Gastroesophageal sphincter (tissue), 4 donors: ENCODE results near the gene IL24. TPM values are rescaled to one million over a fixed set of nuclear protein-coding genes. Genes with fewer than 3 reads are reported as not detected.

Experiments
- ATAC-seq: fragments of 150-250 bp; one replicate; pipeline ENCODE4 v1.9.1; 2016; ENCODE audit warnings: mild to moderate bottlenecking, moderate library complexity
- H3K27ac ChIP-seq, 4 donors: fragments of 200-600 bp; sonication (generic) in 3 of 4; 1 replicate in 3 of 4; 2 replicates in 1 of 4; pipeline ENCODE4 v1.5.1; 2016 to 2019
- H3K27me3 ChIP-seq: fragments of 200-600 bp; sonication (generic); one replicate; pipeline ENCODE4 v1.5.1; 2019
- H3K36me3 ChIP-seq, 2 donors: fragments of 200-600 bp; sonication (generic); one replicate each; pipeline ENCODE4 v1.5.1; 2019; ENCODE audit warnings: control low read depth in 1 of 2
- H3K4me1 ChIP-seq, 3 donors: fragments of 200-600 bp; sonication (generic); 1 replicate in 2 of 3; 2 replicates in 1 of 3; pipeline ENCODE4 v1.5.1; 2016 to 2019; ENCODE audit warnings: control low read depth in 2 of 3
- H3K4me3 ChIP-seq, 2 donors: fragments of 200-600 bp; sonication (generic); one replicate each; pipeline ENCODE4 v1.5.1; 2019; ENCODE audit warnings: mild to moderate bottlenecking in 1 of 2, moderate library complexity in 1 of 2
- H3K9me3 ChIP-seq, 3 donors: fragments of 200-600 bp; sonication (generic); one replicate each; pipeline ENCODE4 v1.5.1; 2017 to 2019; ENCODE audit warnings: control low read depth in 2 of 3
- EP300 ChIP-seq: sonication (generic); formaldehyde crosslinking; IDR thresholded peaks from one replicate; pipeline ENCODE4 v1.6.1; 2017; ENCODE audit warnings: antibody characterized with exemption, mild to moderate bottlenecking
- POLR2A ChIP-seq, 2 donors: fragments of 450-650 bp; IDR thresholded peaks; one replicate each; pipeline ENCODE4 v1.6.1; 2017; ENCODE audit warnings: antibody characterized with exemption in 2 of 2, mild to moderate bottlenecking in 2 of 2, moderate library complexity in 1 of 2
- POLR2AphosphoS5 ChIP-seq: sonication (generic); formaldehyde crosslinking; IDR thresholded peaks from one replicate; pipeline ENCODE4 v1.6.1; 2017; ENCODE audit warnings: antibody characterized with exemption
- WGBS, 2 donors: methylation state at CpG; one replicate each; pipeline ENCODE4 v1.1.5; 2018; ENCODE audit warnings: low coverage in 1 of 2; 5-methylcytosine and 5-hydroxymethylcytosine counted together
- total RNA-seq, 4 donors: library from RNA; depleted of rRNA; stranded (reverse); fragments of >200 nt; gene quantifications; one replicate each; pipeline ENCODE4 v1.1.0, GENCODE V29; 2016
- TF ChIP-seq, protein P1 (sequence below), 4 experiments: fragments of 200-600 bp in 2 of 4; fragments of 450-650 bp in 2 of 4; sonication (generic) in 1 of 4; IDR thresholded peaks; one replicate each; pipeline ENCODE4 v1.5.1; 2017 to 2019; ENCODE audit warnings: antibody characterized with exemption in 4 of 4, mild to moderate bottlenecking in 2 of 4, moderate library complexity in 2 of 4

IL24 gene
- total RNA-seq, 4 donors from 2014 or later = not detected

DNA sequence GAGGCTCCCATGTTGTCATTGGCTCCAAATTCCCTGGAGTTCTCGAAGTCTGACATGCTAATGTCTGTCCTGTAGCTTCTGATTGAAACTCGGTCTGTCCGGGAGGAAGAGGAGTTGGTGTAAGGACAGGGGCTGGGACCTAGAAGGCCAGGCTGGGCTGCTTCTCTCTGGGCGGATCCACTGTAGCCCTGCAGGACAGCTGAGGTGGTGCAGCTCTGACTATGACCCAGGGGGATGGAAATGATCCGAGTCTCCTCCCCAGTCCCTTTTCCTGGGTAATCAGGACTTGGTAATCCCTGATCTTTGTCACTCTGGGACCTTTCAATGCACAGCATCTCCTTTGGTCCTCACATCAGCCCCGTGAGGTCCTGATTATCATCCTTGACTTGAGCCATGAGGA is 34.5 kb downstream of the IL24 start:
- WGBS, 2 donors = 93% methylated on average over 3 of the region's 6 CpGs; no CpG with 5 or more reads in 1 of the 2 donors
- Histone ChIP-seq H3K4me3 (no peak overlapping the region), H3K27me3 (no peaks in the 10 kb centered on the region), H3K36me3 (no peaks in the 10 kb centered on the region), H3K27ac (no peak overlapping the region), H3K4me1 (no peaks in the 10 kb centered on the region), H3K9me3 (no peaks in the 10 kb centered on the region)
- ATAC-seq = no peak
- TF ChIP-seq, protein P1, sequence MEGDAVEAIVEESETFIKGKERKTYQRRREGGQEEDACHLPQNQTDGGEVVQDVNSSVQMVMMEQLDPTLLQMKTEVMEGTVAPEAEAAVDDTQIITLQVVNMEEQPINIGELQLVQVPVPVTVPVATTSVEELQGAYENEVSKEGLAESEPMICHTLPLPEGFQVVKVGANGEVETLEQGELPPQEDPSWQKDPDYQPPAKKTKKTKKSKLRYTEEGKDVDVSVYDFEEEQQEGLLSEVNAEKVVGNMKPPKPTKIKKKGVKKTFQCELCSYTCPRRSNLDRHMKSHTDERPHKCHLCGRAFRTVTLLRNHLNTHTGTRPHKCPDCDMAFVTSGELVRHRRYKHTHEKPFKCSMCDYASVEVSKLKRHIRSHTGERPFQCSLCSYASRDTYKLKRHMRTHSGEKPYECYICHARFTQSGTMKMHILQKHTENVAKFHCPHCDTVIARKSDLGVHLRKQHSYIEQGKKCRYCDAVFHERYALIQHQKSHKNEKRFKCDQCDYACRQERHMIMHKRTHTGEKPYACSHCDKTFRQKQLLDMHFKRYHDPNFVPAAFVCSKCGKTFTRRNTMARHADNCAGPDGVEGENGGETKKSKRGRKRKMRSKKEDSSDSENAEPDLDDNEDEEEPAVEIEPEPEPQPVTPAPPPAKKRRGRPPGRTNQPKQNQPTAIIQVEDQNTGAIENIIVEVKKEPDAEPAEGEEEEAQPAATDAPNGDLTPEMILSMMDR (IDR thresholded peaks at IDR 0.05) = no peak
- TF ChIP-seq EP300 (no peak), POLR2A (IDR thresholded peaks at IDR 0.05) (no peak), POLR2AphosphoS5 (no peak)

DNA sequence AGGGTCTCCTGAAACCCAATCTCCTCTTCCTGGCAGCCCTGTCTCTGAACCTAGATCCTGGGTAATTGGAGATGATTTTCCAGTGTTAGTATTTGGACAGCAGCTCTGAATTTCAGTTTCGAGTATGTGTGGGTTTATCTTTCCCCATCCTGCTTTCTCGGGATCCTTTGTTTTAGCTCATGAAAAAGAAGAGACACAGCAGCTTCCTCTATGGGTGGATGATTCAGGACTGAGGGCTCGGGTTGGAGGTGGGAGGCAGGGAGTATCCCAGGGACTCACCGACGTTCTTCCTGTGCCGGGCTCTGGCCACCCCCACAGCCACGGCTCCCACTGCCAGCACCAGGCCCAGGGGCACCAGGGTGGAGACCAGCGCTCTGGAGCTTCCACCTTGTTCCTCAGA is 34.9 kb downstream of the IL24 start:
- H3K4me1 ChIP-seq = no peaks in the 10 kb centered on the region
- H3K27me3 ChIP-seq = no peaks in the 10 kb centered on the region
- H3K36me3 ChIP-seq = no peaks in the 10 kb centered on the region
- WGBS, 2 donors = 43% methylated on average over 2 of the region's 8 CpGs; no CpG with 5 or more reads in 1 of the 2 donors
- no peak for ATAC-seq
- TF ChIP-seq EP300 = no peak
- no peak for TF ChIP-seq POLR2AphosphoS5
- TF ChIP-seq POLR2A (IDR thresholded peaks at IDR 0.05) = no peak
- TF ChIP-seq, protein P1 (IDR thresholded peaks at IDR 0.05) = no peak
- H3K27ac ChIP-seq = no peak overlapping the region
- H3K9me3 ChIP-seq = no peaks in the 10 kb centered on the region
- H3K4me3 ChIP-seq = no peak overlapping the region

DNA sequence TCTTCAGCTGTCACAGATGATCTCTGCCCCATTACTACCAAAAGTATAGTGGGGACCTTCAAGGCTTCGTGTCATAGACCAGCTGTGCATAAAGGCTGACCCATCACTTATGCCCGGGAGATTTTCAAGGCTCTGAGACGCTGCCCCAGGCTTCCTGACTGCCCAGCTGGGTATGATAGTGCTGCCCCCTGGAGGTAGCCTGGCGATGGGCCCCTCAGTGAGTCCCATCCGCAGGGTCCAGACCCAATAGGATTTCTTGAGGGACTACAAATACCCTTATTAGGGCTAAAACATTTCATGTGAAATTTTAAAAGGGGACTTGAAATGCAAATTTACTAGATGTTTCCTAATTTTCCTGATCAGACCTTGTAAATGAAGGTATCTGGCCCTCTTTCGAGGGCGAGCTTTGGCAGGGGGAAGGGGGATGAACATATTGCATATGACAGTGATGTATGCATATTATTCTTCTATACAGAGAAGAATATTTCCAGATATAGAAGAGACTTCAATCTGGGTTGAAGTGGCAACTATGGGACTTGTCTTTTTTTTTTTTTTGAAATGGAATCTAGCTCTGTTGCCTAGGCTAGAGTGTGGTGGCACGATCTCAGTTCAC is 36.2 kb downstream of the IL24 start:
- no peak for ATAC-seq
- Histone ChIP-seq H3K4me3 (no peak overlapping the region), H3K4me1 (no peaks in the 10 kb centered on the region), H3K9me3 (no peaks in the 10 kb centered on the region), H3K36me3 (no peaks in the 10 kb centered on the region), H3K27me3 (no peaks in the 10 kb centered on the region), H3K27ac (no peak overlapping the region)
- WGBS, 2 donors = 57 to 89% methylated on average over 3 to 6 of the region's 8 CpGs
- TF ChIP-seq, protein P1 (IDR thresholded peaks at IDR 0.05) = peak in 1 of 4 experiments; percentile 23
- TF ChIP-seq POLR2AphosphoS5 = no peak

DNA sequence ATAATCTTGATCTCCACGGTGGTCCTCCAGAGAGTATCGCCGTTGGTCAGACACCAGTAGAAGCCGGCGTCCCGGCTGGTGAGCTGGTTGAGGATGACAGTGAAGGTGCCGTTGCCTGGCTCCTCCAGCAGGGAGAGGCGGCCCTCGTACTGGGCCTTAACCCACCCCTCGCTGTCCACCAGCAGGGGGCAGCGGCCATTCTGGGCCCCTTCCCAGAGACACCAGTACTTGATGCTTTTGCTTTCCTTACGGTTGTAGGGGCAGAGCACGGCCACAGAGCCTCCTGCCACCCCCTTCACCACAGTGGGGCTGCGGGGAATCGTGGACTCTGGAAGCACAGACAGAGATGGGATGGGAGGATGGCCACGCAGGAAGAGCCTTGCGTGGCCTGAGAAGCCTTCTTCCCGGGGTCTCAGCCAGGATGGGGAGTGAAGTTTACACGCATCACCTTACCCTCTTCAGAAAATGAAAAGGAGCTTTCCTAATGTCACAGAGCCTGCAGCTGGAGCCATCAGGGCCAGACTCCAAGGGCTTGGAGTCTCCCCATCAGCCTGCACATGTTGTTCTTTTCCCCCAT is 38.3 kb downstream of the IL24 start:
- Histone ChIP-seq H3K27me3 (no peaks in the 10 kb centered on the region), H3K4me3 (no peak overlapping the region), H3K9me3 (no peaks in the 10 kb centered on the region), H3K27ac (no peak overlapping the region), H3K36me3 (no peaks in the 10 kb centered on the region), H3K4me1 (no peaks in the 10 kb centered on the region)
- TF ChIP-seq, protein P1 (IDR thresholded peaks at IDR 0.05) = peak in 1 of 4 experiments; percentile 47
- no peak for TF ChIP-seq POLR2A (IDR thresholded peaks at IDR 0.05)
- ATAC-seq = no peak
- 50% methylated on average over 1 of the region's 19 CpGs; no CpG with 5 or more reads in 1 of the 2 donors for WGBS, 2 donors

DNA sequence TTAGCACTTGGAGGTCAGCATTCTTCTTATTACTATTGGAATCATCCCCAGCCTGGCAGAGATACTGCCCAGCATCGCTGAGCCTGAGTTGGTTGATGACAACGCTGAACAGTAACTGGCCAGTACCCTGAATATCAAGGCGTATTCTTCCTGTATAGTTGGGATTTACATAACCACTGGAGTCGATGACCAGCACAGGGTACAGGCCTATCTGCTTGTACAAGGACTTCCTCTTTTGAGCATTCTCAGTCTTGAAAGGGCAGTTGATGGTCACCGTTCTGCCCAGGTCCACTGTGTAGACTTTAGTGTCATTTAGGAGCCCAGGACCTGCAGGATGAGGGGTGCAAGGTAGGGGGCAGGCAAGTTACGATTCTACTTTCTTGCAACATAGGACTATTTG is 40.2 kb downstream of the IL24 start:
- Histone ChIP-seq H3K4me3 (no peak overlapping the region), H3K9me3 (no peaks in the 10 kb centered on the region), H3K4me1 (no peaks in the 10 kb centered on the region), H3K36me3 (no peaks in the 10 kb centered on the region), H3K27me3 (no peaks in the 10 kb centered on the region), H3K27ac (no peak overlapping the region)
- WGBS, 2 donors = 90 to 100% methylated on average over 2 to 3 of the region's 6 CpGs
- TF ChIP-seq POLR2AphosphoS5 (no peak), EP300 (no peak), POLR2A (IDR thresholded peaks at IDR 0.05) (no peak)
- TF ChIP-seq, protein P1 (IDR thresholded peaks at IDR 0.05) = no peak
- ATAC-seq = no peak
